ENCODE results near the gene PLCL1.

PLCL1 gene

DNA sequence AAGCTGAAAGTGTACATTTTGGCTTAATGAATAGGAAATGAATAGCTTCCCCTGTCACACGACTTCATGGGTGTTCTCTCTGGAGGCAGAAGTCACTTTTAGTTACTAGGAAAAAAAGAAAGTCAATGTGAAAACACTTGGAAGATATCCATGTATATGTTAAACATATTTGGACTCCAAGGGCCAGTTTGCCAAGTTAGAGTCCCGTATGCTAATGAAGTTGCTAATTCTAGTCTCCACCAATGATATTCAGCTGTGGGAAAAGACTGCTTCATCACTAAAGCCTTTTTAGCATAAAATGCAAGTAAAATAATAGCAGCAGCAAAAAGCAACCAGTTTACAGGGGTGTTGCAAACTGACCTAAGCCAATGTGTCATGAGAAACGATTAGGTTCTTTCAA is 108.7 kb downstream of the PLCL1 start:
- no peak for TF ChIP-seq JUND (IDR thresholded peaks at IDR 0.05; ENCODE audit: low read depth)
- no peak for DNase-seq (ENCODE audit: low read depth in 1 of 2, low spot score in 1 of 2)
- in situ Hi-C loops (cut with HindIII; ENCODE audit: low pct_unique_long_range_greater_than_20kb, low sequenced_read_pairs), result no loop called here

DNA sequence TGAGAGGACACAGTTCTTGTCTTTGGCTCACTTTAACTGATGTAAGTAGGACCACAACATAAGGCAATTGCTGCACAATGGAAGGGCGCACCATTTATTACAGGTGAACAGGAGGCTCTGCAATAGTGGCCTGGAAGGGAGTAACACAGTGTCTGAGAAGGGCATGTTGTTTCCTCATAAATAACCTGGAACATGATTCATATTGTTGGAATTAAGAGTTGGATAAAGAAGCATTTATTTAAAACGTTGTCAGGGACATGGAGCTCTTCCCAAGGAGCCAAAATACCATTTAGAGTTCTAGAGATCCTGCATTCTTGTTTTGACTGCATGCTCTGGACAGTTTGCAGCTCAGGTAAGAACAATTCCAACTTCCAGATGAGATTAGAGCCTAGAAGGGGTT is 110.4 kb downstream of the PLCL1 start:
- in situ Hi-C loops (cut with HindIII; ENCODE audit: low pct_unique_long_range_greater_than_20kb, low sequenced_read_pairs), result no loop called here
- TF ChIP-seq JUND (IDR thresholded peaks at IDR 0.05; ENCODE audit: low read depth), result no peak
- no peak for DNase-seq (ENCODE audit: low read depth in 1 of 2, low spot score in 1 of 2)

DNA sequence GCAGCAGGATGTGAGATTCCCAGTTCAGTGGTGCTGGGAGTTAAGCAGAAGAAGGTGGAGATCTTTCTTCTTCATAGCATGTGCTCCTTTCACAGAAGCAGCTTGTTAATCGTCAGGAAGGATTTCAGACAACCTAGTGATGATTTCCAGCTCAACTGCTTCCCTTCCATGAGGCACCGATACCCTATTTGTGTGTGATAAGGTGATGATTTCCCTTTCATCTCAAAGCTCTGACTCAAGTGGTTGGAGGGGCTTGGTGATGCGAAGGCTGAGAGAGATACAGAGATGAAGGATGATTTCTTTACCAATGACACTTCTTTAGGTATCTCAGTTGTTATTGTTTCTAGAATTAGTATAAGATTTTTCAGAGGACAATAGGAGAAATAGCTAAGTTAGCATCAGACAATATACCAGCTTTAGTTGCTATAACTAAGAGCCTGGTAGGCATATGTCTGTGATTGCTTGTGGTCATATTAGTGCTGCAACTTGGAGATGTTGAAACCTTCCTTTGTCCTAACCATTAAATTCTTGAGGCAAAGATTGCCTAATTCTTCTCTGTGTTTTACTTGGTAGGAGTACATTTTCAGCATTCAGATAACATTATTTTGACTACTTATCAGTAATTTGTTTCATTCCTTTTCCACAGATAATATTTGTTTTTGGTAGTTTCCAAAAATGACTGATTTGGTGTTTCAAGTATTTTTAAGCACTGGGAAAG is 111.3 kb downstream of the PLCL1 start:
- in situ Hi-C loops (cut with HindIII; ENCODE audit: low pct_unique_long_range_greater_than_20kb, low sequenced_read_pairs), result no loop called here
- no peak for DNase-seq (ENCODE audit: low read depth in 1 of 2, low spot score in 1 of 2)
- TF ChIP-seq JUND (IDR thresholded peaks at IDR 0.05; ENCODE audit: low read depth), result no peak

DNA sequence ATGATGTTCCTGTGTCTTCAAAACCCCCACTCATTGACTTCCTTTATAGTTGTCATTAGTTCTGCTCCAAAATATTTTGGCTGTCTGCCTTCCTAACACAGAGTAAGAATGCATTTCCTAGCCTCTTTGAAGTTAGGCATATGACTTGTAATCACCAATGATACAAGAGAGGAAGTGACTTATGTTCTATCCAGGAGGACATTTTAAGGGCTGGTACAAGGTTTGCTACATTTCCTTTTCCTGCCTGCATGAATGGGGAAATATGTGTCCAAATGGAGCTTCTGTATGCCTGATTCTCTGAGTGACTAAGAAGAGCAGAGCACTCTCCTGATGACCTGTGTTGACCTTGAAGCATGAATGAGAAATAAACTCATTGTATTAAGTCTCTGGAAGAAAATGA is 115.1 kb downstream of the PLCL1 start:
- in situ Hi-C loops (cut with HindIII; ENCODE audit: low pct_unique_long_range_greater_than_20kb, low sequenced_read_pairs), result no loop called here
- DNase-seq (ENCODE audit: low read depth in 1 of 2, low spot score in 1 of 2), result no peak
- TF ChIP-seq JUND (IDR thresholded peaks at IDR 0.05; ENCODE audit: low read depth), result no peak

DNA sequence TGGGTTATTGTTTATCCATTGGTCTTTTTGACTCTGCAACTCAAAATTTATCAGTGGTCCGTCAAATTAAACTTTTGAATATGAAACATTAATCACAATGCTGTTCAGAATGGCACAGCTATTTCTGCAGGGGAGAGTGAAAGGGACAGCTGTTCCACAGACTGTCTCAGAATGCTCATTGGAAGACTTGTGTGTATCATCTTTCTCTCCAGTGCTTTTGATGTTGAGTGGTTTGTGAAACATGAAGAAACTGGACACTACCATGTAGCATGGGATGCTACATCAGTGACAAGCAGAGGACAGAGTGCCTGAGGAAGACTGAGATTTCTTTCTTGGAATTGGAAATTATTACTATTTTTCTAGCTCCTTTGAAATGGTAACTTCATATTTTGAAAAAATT is 115.7 kb downstream of the PLCL1 start:
- DNase-seq (ENCODE audit: low read depth in 1 of 2, low spot score in 1 of 2), result no peak
- no peak for TF ChIP-seq JUND (IDR thresholded peaks at IDR 0.05; ENCODE audit: low read depth)
- in situ Hi-C loops (cut with HindIII; ENCODE audit: low pct_unique_long_range_greater_than_20kb, low sequenced_read_pairs), result no loop called here

DNA sequence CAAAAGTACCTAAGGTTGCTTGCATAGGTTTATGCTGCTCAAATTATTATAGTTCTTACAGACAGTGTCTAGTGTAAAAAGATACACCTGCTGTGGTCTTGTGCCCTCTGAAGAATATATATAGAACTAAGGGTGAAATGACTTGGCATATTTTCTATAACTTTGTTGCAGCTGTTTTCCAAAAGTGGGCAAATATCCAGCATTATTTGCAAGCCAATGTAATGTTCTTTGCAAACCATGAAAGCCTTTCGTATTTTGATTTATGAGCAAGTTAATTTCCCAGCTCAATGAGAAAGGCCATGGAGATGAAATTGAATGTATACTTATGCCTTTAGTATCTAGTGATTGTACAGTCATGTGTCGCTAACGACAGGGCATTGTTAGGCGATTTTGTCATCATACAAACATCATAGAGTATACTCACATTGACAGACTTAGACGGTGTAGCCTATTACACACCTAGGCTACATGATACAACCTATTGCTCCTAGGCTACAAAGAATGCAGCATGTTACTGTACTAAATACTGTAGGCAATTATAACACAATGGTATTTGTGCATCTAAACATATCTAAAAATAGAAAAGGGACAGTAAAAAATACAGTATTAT is 116.3 kb downstream of the PLCL1 start:
- in situ Hi-C loops (cut with HindIII; ENCODE audit: low pct_unique_long_range_greater_than_20kb, low sequenced_read_pairs), result no loop called here
- TF ChIP-seq JUND (IDR thresholded peaks at IDR 0.05; ENCODE audit: low read depth), result no peak
- DNase-seq (ENCODE audit: low read depth in 1 of 2, low spot score in 1 of 2), result no peak

DNA sequence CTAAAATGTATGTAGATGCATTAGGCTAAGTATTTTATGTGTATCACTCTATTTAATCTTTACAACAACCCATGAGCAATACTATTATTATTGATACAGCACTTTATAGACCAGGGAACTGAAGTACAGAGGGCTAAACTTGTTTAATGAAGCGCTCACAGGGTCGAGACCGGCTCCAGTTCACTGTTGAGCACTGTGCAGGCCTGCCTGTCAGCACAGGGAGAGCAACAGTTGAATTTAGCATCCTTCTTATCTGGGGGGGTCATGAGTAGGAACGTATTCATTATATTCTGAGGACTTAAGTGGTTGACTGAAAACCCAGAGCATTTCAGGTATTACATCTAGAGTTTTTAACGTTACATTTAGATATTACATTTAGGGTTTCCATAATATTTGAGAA is 120.1 kb downstream of the PLCL1 start:
- in situ Hi-C loops (cut with HindIII; ENCODE audit: low pct_unique_long_range_greater_than_20kb, low sequenced_read_pairs), result no loop called here
- no peak for TF ChIP-seq JUND (IDR thresholded peaks at IDR 0.05; ENCODE audit: low read depth)
- no peak for DNase-seq (ENCODE audit: low read depth in 1 of 2, low spot score in 1 of 2)

DNA sequence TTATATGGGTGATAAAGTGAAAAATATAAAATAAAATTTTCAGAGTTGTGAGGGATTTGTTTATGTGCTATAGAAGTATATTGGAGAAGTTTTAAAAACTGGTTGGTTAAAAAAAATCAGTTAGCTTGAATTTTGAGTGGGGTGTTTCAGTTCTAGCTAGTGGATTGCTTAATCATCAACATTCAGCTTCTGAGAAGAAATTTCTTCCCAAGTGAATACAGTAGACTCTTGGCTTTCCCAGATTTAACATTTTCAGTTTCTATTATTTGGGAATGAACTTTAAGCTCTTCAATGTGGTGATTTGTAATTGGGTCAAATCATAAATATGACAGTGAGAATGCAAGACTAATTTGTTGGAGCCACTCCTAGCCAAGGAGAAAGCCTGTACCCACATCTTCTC is 120.8 kb downstream of the PLCL1 start:
- in situ Hi-C loops (cut with HindIII; ENCODE audit: low pct_unique_long_range_greater_than_20kb, low sequenced_read_pairs), result no loop called here
- no peak for DNase-seq (ENCODE audit: low read depth in 1 of 2, low spot score in 1 of 2)
- no peak for TF ChIP-seq JUND (IDR thresholded peaks at IDR 0.05; ENCODE audit: low read depth)

DNA sequence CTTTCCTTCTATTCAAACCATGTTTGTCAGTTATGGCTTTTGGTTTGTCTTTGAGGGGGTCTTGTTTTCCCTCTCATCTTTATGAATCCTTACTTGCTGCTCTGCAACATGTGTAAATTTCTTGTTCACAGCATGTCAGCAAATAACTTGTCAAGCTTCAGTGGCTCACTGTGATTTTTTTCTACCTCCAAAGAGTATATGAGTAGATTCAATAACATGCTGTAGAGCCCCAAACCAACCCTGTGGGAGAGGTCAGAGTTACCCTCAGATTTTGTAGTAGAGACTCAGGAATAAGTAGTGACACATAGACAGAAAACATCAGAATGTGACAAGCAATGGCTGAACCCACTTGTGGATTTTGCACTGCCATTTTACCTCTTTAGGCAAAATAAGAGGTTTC is 121.6 kb downstream of the PLCL1 start:
- TF ChIP-seq JUND (IDR thresholded peaks at IDR 0.05; ENCODE audit: low read depth), result no peak
- in situ Hi-C loops (cut with HindIII; ENCODE audit: low pct_unique_long_range_greater_than_20kb, low sequenced_read_pairs), result no loop called here
- DNase-seq (ENCODE audit: low read depth in 1 of 2, low spot score in 1 of 2), result no peak

DNA sequence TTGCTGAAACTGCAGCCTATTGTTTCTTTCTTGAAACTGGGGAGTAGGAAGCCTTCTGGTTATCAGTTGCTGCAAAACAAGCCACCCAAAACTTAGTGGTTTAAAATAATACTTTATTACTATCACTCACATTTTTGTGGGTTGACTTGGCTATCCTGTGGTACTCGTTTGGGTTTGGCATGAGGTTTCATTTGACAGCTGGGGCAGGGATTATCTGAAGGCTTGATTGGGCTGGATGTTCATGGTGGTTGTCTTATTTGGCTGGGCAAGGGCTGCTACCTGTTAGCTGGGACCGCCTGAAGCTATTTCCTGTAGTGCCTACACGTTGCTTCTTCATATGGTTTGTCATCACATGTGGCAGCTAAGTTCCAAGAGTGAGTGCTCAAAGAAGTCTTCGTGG is 122.3 kb downstream of the PLCL1 start:
- no peak for TF ChIP-seq JUND (IDR thresholded peaks at IDR 0.05; ENCODE audit: low read depth)
- no peak for DNase-seq (ENCODE audit: low read depth in 1 of 2, low spot score in 1 of 2)
- in situ Hi-C loops (cut with HindIII; ENCODE audit: low pct_unique_long_range_greater_than_20kb, low sequenced_read_pairs), result no loop called here

DNA sequence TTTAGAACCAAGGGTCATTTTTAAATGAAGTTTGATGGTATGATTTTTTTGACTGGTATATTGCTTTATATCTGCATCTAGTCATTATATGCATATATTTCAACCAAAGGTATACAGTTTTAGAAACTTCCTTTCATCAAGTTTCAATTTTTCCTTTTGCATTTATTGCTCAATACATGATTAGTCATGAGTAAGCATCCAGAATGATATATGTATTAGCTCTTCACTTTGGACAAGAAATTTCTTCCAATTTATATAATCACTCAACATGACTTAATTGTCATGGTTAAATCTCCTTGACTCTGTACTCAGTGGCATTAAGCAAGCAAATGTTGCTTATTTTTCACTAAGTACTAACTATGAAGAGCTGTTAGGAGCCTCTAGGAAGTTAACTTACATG is 123.6 kb downstream of the PLCL1 start:
- DNase-seq (ENCODE audit: low read depth in 1 of 2, low spot score in 1 of 2), result no peak
- in situ Hi-C loops (cut with HindIII; ENCODE audit: low pct_unique_long_range_greater_than_20kb, low sequenced_read_pairs), result no loop called here
- no peak for TF ChIP-seq JUND (IDR thresholded peaks at IDR 0.05; ENCODE audit: low read depth)

DNA sequence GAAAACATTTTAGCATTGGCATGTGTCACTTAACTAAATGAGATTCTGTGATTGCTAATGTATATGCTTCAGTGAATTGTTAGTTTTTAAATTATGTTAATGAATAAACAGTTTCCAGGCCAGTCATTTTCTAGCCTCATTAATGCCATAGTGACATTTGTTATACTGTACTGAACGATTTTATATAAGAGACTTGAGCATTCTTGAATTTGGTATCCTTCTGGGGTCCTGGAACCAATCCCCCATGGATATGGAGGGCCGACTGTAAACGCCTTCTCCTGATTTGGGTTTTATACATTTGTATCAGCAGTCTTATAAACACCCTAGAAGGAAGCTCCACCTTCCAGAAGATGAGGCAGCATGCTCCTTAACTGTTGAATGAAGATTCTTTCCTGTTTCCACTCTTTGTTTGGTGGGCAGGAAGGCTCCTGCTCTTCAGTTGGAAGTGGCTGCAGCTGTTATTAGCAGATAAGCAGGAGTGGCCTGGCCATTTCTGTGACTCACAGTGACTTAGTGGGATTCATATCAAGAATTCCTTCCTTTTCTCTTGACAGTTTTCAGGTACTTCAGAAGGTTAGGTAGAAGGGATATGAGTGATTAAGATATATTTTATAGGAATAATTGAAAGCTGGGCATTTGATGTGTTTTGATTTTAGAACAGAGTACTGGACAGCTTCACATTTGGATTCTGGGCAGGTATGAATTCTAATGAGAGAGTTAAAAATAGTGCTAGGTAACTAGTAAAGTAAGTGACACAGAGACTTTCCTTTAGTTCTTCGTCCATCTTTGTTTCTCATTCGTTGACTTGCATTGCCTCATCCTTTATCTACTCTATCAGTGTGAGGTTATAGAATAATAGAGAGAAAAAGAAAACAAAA is 124.9 kb downstream of the PLCL1 start:
- no peak for DNase-seq (ENCODE audit: low read depth in 1 of 2, low spot score in 1 of 2)
- in situ Hi-C loops (cut with HindIII; ENCODE audit: low pct_unique_long_range_greater_than_20kb, low sequenced_read_pairs), result no loop called here
- no peak for TF ChIP-seq JUND (IDR thresholded peaks at IDR 0.05; ENCODE audit: low read depth)

DNA sequence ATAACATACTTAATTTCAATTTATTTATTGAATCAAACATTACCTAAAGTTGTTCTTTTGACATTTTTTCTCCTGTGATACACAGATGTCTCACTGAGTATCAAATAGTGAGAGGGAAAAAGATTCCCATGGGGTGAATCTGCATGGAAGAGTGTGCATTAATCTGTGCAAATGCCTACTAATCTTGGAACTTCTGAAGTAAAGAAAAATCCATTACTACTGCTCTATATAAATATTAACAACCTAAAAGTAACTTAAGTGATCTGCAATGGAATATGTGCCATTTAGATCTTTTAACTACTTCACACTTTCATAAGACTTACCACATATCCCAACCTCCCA is 125.5 kb downstream of the PLCL1 start:
- DNase-seq (ENCODE audit: low read depth in 1 of 2, low spot score in 1 of 2), result no peak
- no peak for TF ChIP-seq JUND (IDR thresholded peaks at IDR 0.05; ENCODE audit: low read depth)
- in situ Hi-C loops (cut with HindIII; ENCODE audit: low pct_unique_long_range_greater_than_20kb, low sequenced_read_pairs), result no loop called here

All from T47D (cell line).